ENCODE data around the gene RAD18. TPM values are rescaled to one million over a fixed set of nuclear protein-coding genes. Genes with fewer than 3 reads are reported as not detected.

Gene RAD18
- total RNA-seq, 4 donors from 2014 or later, result 3.5 to 11.7 (median 10.7) TPM

DNA sequence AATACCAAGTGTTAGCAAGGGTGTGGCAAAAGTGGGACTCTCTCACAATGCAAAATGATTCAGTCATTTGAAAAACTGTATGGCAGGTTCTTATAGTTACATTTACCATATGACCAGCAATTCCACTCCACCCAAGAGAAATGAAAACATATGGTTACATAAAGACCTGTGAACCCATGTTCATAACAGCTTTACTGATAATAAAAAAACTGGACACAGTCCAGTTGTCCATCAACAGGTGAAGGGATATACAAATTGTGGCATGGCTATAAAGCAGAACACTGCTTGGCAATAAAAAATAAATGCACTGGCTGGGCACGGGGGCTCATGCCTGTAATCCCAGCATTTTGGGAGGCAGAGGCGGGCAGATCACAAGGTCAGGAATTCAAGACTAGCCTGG, 30.8 kb downstream of the RAD18 start:
- no peak overlapping the region for H3K27ac ChIP-seq
- no peaks in the 10 kb centered on the region for H3K27me3 ChIP-seq
- peaks cover 0 to 6% (median 0%) of the 10 kb centered on the region in 3 donors for H3K36me3 ChIP-seq
- no peaks in the 10 kb centered on the region for H3K9me3 ChIP-seq
- no peak for DNase-seq (ENCODE audit: low spot score in 2 of 2)
- no peak overlapping the region for H3K4me3 ChIP-seq
- no peak for TF ChIP-seq CTCF (IDR thresholded peaks at IDR 0.05)
- TF ChIP-seq EP300 (IDR thresholded peaks at IDR 0.05), result no peak
- 77 to 86% methylated on average over 2 of the region's 2 CpGs for WGBS, 2 donors
- H3K4me1 ChIP-seq, result no peaks in the 10 kb centered on the region

GRCh38 chr3:8931342-8931741, 31.9 kb downstream of the RAD18 start:
- Histone ChIP-seq H3K36me3 (peaks cover 0 to 6% (median 0%) of the 10 kb centered on the region in 3 donors), H3K9me3 (no peaks in the 10 kb centered on the region), H3K4me3 (no peak overlapping the region), H3K4me1 (no peaks in the 10 kb centered on the region), H3K27ac (no peak overlapping the region), H3K27me3 (no peaks in the 10 kb centered on the region)
- WGBS, 2 donors, result 72 to 77% methylated on average over 3 of the region's 3 CpGs
- DNase-seq (ENCODE audit: low spot score in 2 of 2), result no peak
- TF ChIP-seq POLR2A (IDR thresholded peaks at IDR 0.05) (no peak), CTCF (IDR thresholded peaks at IDR 0.05) (no peak), EP300 (IDR thresholded peaks at IDR 0.05) (no peak)

DNA sequence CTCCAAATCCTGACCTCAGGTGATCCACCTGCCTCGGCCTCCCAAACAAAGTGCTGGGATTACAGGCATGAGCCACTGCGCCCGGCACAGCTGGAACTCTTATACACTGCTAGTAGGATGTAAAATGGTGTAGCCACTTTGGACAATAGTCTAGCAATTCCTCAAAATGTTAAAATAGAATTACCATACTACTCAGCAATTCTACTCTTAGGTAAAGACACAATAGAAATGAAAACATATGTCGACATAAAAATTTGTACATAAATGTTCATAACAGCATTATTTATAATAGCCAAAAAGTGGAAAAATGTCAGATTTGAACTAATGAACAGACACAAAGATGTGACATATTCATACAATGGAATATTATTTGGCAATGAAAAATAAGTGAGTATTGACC, 33.4 kb downstream of the RAD18 start:
- Histone ChIP-seq H3K27me3 (no peaks in the 10 kb centered on the region), H3K36me3 (no peaks in the 10 kb centered on the region), H3K4me1 (no peaks in the 10 kb centered on the region), H3K27ac (no peak overlapping the region), H3K4me3 (no peak overlapping the region), H3K9me3 (no peaks in the 10 kb centered on the region)
- WGBS, 2 donors, result 88 to 97% methylated on average over 4 of the region's 4 CpGs
- DNase-seq (ENCODE audit: low spot score in 2 of 2), result no peak
- TF ChIP-seq CTCF (IDR thresholded peaks at IDR 0.05), result no peak
- TF ChIP-seq EP300 (IDR thresholded peaks at IDR 0.05), result no peak
- TF ChIP-seq POLR2A (IDR thresholded peaks at IDR 0.05), result no peak

DNA sequence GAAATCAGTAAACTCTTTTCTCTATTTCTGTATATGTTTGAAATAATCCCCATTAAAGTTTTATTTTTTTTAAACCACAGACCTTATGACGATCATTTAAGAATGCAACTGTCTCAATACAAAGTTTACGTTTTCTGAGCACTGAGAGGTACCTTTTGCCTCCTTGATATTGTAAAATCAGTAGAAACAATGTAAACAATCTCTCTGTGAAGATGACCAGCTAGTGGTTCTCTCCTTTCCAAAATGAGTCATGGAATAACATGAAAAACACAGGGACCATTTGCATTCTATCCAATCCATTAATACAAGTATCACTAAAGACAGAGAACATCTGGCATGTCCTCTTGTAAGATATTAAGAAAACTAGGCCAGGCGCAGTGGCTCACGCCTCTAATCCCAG, 48.8 kb downstream of the RAD18 start:
- 96% methylated on average over 4 of the region's 4 CpGs for WGBS, 2 donors
- TF ChIP-seq CTCF (IDR thresholded peaks at IDR 0.05) (no peak), POLR2A (IDR thresholded peaks at IDR 0.05) (no peak), EP300 (IDR thresholded peaks at IDR 0.05) (no peak)
- Histone ChIP-seq H3K4me1 (no peaks in the 10 kb centered on the region), H3K27me3 (no peaks in the 10 kb centered on the region), H3K27ac (no peak overlapping the region), H3K36me3 (peaks cover 0 to 9% (median 0%) of the 10 kb centered on the region in 3 donors), H3K9me3 (no peaks in the 10 kb centered on the region), H3K4me3 (no peak overlapping the region)
- no peak for DNase-seq (ENCODE audit: low spot score in 2 of 2)

DNA sequence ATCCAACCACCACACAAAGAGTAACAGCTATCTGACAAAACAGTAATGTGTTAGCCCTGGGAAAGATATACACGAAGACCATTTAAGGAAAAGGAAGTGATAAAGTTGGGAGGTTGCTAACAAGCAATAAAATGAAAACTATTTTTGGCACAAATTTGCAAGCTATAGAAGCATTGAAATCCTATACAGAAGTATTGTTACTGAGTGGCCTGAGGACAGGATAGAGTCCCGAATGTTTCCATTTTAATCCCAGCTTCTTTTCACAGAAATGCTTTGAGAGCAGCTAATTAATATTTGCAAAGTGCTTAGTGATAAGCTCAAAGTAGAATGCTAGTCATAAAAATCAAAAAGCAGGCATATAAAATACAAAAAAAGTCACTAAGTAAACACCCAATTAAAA, 51.5 kb downstream of the RAD18 start:
- no peaks in the 10 kb centered on the region for H3K4me1 ChIP-seq
- H3K4me3 ChIP-seq, result no peak overlapping the region
- DNase-seq (ENCODE audit: low spot score in 2 of 2), result no peak
- H3K27me3 ChIP-seq, result no peaks in the 10 kb centered on the region
- peaks cover 0 to 22% (median 0%) of the 10 kb centered on the region in 3 donors for H3K36me3 ChIP-seq
- WGBS, 2 donors, result 35 to 42% methylated on average over 2 of the region's 2 CpGs
- TF ChIP-seq CTCF (IDR thresholded peaks at IDR 0.05), result no peak
- no peak for TF ChIP-seq POLR2A (IDR thresholded peaks at IDR 0.05)
- no peak for TF ChIP-seq EP300 (IDR thresholded peaks at IDR 0.05)
- no peak overlapping the region for H3K27ac ChIP-seq
- no peaks in the 10 kb centered on the region for H3K9me3 ChIP-seq
